HG03060 (cell line): ENCODE measurements around the gene RAB6A.

ENCODE experiments used
- ATAC-seq: cut with Tn5 transposase; IDR thresholded peaks from one replicate; pipeline ENCODE4 v1.9.1; 2021; ENCODE audit warnings: low read depth, moderate number of reproducible peaks; ENCODE audit not compliant: unreplicated experiment

The RAB6A gene

GRCh38 chr11:73635721-73636120, 125.2 kb downstream of the RAB6A start:
- no peak for ATAC-seq

- no peak for ATAC-seq
Measured at GRCh38 chr11:73633999-73634398, 126.9 kb downstream of the RAB6A start.

- no peak for ATAC-seq
Measured at GRCh38 chr11:73632996-73633395, 127.9 kb downstream of the RAB6A start.

- no peak for ATAC-seq
Measured at GRCh38 chr11:73629907-73630306, 131.0 kb downstream of the RAB6A start.

- ATAC-seq, result no peak
Measured at GRCh38 chr11:73625696-73626318, 135.1 kb downstream of the RAB6A start.
